GM23338 (cell line): Measurements from ENCODE around the gene PPP1R18.

ENCODE experiments used
- EZH2 ChIP-seq: fragments of 200-600 bp; sonication (generic); IDR thresholded peaks from one replicate; pipeline ENCODE4 v1.8.0; 2017; ENCODE audit warnings: antibody characterized with exemption, mild to moderate bottlenecking, low read depth; ENCODE audit not compliant: unreplicated experiment
- EZH2phosphoT487 ChIP-seq: fragments of 200-600 bp; sonication (generic); IDR thresholded peaks from one replicate; pipeline ENCODE4 v1.8.1; 2018; ENCODE audit warnings: antibody characterized with exemption; ENCODE audit not compliant: unreplicated experiment
- POLR2AphosphoS5 ChIP-seq: IDR thresholded peaks from 2 replicates; pipeline ENCODE4 v1.6.1; 2016; ENCODE audit warnings: antibody characterized with exemption, low read depth
- TF ChIP-seq, protein P1 (sequence below): IDR thresholded peaks from 2 replicates; pipeline ENCODE4 v1.6.1; 2016; ENCODE audit warnings: antibody characterized with exemption
- TF ChIP-seq, protein P2 (sequence below), 2 experiments: fragments of 200-600 bp in 1 of 2; sonication (generic) in 1 of 2; conservative IDR thresholded peaks; 2 replicates each; pipeline versions ENCODE4 v1.5.1 to v1.6.1; 2016 to 2017; ENCODE audit warnings: antibody characterized with exemption in 2 of 2, low read depth in 2 of 2, mild to moderate bottlenecking in 2 of 2, moderate library complexity in 1 of 2
- TF ChIP-seq, protein P3 (sequence below): IDR thresholded peaks from one replicate; pipeline ENCODE4 v1.6.1; 2018; ENCODE audit warnings: antibody characterized with exemption; ENCODE audit not compliant: unreplicated experiment

DNA sequence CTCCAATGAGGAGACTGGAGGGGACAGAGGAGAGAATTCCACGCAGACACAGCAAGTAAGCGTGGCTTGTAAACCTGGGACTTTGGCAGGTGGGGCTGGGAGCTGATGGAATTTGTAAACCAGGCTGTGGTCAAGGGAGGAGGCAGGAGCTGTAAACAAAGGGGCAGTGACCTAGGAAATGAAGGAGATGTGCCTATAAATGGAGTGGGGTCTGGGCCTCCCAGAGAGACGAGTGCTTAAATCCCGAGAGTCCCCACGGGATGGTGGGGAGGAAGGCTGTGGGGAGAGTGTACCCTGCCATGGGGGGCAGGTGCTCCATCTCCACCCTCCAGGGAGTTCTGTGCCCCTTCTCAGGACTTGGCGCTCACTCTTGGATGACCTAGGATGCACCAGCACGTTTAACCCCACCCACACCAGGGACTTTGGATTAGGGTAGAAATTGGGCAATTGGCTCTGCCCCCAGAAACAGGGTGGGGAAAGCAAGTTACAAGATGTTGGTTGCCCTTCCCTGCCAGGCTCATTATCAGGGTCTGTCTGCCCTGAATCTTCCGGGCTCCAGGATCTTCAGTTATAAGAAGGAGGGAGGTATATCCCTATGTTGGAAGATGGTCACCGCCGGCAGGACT is 9.7 kb downstream of the PPP1R18 start:
- TF ChIP-seq EZH2 (no peak), EZH2phosphoT487 (no peak), POLR2AphosphoS5 (no peak)
- TF ChIP-seq, protein P1, sequence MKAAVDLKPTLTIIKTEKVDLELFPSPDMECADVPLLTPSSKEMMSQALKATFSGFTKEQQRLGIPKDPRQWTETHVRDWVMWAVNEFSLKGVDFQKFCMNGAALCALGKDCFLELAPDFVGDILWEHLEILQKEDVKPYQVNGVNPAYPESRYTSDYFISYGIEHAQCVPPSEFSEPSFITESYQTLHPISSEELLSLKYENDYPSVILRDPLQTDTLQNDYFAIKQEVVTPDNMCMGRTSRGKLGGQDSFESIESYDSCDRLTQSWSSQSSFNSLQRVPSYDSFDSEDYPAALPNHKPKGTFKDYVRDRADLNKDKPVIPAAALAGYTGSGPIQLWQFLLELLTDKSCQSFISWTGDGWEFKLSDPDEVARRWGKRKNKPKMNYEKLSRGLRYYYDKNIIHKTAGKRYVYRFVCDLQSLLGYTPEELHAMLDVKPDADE: no peak
- TF ChIP-seq, protein P2, sequence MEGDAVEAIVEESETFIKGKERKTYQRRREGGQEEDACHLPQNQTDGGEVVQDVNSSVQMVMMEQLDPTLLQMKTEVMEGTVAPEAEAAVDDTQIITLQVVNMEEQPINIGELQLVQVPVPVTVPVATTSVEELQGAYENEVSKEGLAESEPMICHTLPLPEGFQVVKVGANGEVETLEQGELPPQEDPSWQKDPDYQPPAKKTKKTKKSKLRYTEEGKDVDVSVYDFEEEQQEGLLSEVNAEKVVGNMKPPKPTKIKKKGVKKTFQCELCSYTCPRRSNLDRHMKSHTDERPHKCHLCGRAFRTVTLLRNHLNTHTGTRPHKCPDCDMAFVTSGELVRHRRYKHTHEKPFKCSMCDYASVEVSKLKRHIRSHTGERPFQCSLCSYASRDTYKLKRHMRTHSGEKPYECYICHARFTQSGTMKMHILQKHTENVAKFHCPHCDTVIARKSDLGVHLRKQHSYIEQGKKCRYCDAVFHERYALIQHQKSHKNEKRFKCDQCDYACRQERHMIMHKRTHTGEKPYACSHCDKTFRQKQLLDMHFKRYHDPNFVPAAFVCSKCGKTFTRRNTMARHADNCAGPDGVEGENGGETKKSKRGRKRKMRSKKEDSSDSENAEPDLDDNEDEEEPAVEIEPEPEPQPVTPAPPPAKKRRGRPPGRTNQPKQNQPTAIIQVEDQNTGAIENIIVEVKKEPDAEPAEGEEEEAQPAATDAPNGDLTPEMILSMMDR (conservative IDR thresholded peaks at IDR 0.05; ENCODE audit: low read depth in 2 of 2): no peak
- TF ChIP-seq, protein P3, sequence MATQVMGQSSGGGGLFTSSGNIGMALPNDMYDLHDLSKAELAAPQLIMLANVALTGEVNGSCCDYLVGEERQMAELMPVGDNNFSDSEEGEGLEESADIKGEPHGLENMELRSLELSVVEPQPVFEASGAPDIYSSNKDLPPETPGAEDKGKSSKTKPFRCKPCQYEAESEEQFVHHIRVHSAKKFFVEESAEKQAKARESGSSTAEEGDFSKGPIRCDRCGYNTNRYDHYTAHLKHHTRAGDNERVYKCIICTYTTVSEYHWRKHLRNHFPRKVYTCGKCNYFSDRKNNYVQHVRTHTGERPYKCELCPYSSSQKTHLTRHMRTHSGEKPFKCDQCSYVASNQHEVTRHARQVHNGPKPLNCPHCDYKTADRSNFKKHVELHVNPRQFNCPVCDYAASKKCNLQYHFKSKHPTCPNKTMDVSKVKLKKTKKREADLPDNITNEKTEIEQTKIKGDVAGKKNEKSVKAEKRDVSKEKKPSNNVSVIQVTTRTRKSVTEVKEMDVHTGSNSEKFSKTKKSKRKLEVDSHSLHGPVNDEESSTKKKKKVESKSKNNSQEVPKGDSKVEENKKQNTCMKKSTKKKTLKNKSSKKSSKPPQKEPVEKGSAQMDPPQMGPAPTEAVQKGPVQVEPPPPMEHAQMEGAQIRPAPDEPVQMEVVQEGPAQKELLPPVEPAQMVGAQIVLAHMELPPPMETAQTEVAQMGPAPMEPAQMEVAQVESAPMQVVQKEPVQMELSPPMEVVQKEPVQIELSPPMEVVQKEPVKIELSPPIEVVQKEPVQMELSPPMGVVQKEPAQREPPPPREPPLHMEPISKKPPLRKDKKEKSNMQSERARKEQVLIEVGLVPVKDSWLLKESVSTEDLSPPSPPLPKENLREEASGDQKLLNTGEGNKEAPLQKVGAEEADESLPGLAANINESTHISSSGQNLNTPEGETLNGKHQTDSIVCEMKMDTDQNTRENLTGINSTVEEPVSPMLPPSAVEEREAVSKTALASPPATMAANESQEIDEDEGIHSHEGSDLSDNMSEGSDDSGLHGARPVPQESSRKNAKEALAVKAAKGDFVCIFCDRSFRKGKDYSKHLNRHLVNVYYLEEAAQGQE: no peak
